CD4-positive, alpha-beta T cell (primary cell): ENCODE results near the gene RNF5. TPM values are rescaled to one million over a fixed set of nuclear protein-coding genes. Genes with fewer than 3 reads are reported as not detected.

Source experiments
- ATAC-seq: fragments of 200-7000 bp; cut with Tn5 transposase; one replicate; pipeline ENCODE4 v1.10.0; 2022; ENCODE audit warnings: mild to moderate bottlenecking; ENCODE audit not compliant: poor library complexity
- CTCF ChIA-PET: fragments of 350-600 bp; sonication (Branson Sonifier 250); formaldehyde crosslinking; loops from one replicate; lab custom pipeline; 2021; ENCODE audit warnings: antibody characterized with exemption, inconsistent platforms; lab: Charles Lee
- POLR2A ChIA-PET: fragments of 350-600 bp; sonication (Branson Sonifier 250); formaldehyde crosslinking; loops from one replicate; lab custom pipeline; 2021; ENCODE audit warnings: antibody characterized with exemption, inconsistent platforms; lab: Charles Lee
- DNase-seq, 14 experiments: peaks; one replicate each; pipeline ENCODE4 v3.0.0-alpha.2; 2013 to 2020; ENCODE audit warnings: mixed read lengths in 2 of 14
- H3K27ac ChIP-seq, 2 donors: one replicate each; pipeline versions ENCODE4 v1.5.1 to v1.7.0; 2013; ENCODE audit warnings: low read length in 2 of 2, low read depth in 1 of 2, mild to moderate bottlenecking in 1 of 2
- H3K27me3 ChIP-seq, 2 experiments: 1 replicate in 1 of 2; 2 replicates in 1 of 2; pipeline versions ENCODE4 v1.6.1 to v1.7.0; 2013; ENCODE audit warnings: low read length in 2 of 2, control low read depth in 1 of 2, mild to moderate bottlenecking in 1 of 2, moderate library complexity in 1 of 2; ENCODE audit not compliant: insufficient read depth in 2 of 2, control insufficient read depth in 1 of 2
- H3K36me3 ChIP-seq: one replicate; pipeline ENCODE4 v1.6.1; 2013; ENCODE audit warnings: low read length, control low read depth; ENCODE audit not compliant: insufficient read depth
- H3K4me1 ChIP-seq: one replicate; pipeline ENCODE4 v1.6.1; 2013; ENCODE audit warnings: low read length, control low read depth; ENCODE audit not compliant: insufficient read depth
- H3K4me3 ChIP-seq: one replicate; pipeline ENCODE4 v1.5.1; 2013; ENCODE audit warnings: mild to moderate bottlenecking, low read length, moderate library complexity
- H3K9me3 ChIP-seq, 2 experiments: 1 replicate in 1 of 2; 2 replicates in 1 of 2; pipeline versions ENCODE4 v1.6.1 to v1.7.0; 2013; ENCODE audit warnings: low read length in 2 of 2, mild to moderate bottlenecking in 2 of 2, control low read depth in 1 of 2, moderate library complexity in 1 of 2; ENCODE audit not compliant: control insufficient read depth in 1 of 2, insufficient read depth in 1 of 2
- H3K27ac Mint-ChIP-seq: one replicate; pipeline ENCODE4 v1.8.0; 2020; ENCODE audit warnings: mixed read lengths
- H3K27me3 Mint-ChIP-seq: one replicate; pipeline ENCODE4 v1.8.0; 2021; ENCODE audit warnings: mixed read lengths
- H3K36me3 Mint-ChIP-seq: one replicate; pipeline ENCODE4 v1.8.0; 2021; ENCODE audit warnings: low read depth, mixed read lengths
- H3K4me1 Mint-ChIP-seq: one replicate; pipeline ENCODE4 v1.8.0; 2021; ENCODE audit warnings: low read depth, mixed read lengths
- H3K4me3 Mint-ChIP-seq: one replicate; pipeline ENCODE4 v1.8.0; 2020; ENCODE audit warnings: mild to moderate bottlenecking, mixed read lengths
- H3K9me3 Mint-ChIP-seq: one replicate; pipeline ENCODE4 v1.8.0; 2020; ENCODE audit warnings: mixed read lengths
- intact Hi-C, 2 experiments: fragments of 100-400 bp; cut with DNase I in 1 of 2; cut with micrococcal nuclease in 1 of 2; formaldehyde crosslinking; loops; one replicate each; pipeline versions ENCODE4 v1.15.1 to v1.9.0; 2023 to 2025; cut with DNase I, micrococcal nuclease
- total RNA-seq, 174 experiments: library from RNA in 2 of 174; stranded (reverse) in 2 of 174; gene quantifications; one replicate each; pipeline ENCODE4 v1.2.3 and lab custom pipeline; 2021 to 2026
- TF ChIP-seq, protein P1 (sequence below): fragments of 200-600 bp; IDR thresholded peaks from one replicate; pipeline ENCODE4 v1.8.0; 2022; ENCODE audit warnings: antibody characterized with exemption, mild to moderate bottlenecking

The RNF5 gene
- total RNA-seq, 2 experiments from 2014 or later = 9.6 to 9.9 TPM

DNA sequence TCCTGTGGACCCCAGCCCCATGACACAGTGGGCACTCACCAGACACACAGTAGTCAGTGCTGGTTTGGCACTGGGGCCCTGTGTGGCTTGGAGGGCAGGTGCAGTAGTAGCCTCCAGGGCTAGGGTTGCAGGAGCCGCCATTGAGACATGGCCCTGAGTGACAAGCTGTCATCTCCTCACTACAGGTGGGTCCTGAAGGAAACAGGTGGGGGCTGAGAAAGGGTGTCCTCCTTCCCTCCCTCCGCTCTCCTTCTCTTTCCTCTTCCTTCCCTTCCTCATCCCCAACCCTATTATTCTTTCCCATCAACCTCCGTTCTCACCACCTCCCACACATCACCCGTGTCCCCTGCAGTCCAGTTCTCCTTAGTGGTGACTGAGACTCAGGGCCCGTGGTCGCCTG lies 35.4 kb downstream of the RNF5 start:
- DNase-seq (no peak), ATAC-seq (no peak)
- Mint-ChIP-seq H3K36me3 (no peaks in the 10 kb centered on the region), H3K27ac (no peak overlapping the region), H3K27me3 (no peaks in the 10 kb centered on the region), H3K4me1 (no peaks in the 10 kb centered on the region), H3K9me3 (no peaks in the 10 kb centered on the region), H3K4me3 (no peak overlapping the region)
- no peaks in the 10 kb centered on the region for H3K36me3 ChIP-seq
- H3K9me3 ChIP-seq = no peaks in the 10 kb centered on the region
- H3K4me1 ChIP-seq = no peaks in the 10 kb centered on the region
- TF ChIP-seq, protein P1, sequence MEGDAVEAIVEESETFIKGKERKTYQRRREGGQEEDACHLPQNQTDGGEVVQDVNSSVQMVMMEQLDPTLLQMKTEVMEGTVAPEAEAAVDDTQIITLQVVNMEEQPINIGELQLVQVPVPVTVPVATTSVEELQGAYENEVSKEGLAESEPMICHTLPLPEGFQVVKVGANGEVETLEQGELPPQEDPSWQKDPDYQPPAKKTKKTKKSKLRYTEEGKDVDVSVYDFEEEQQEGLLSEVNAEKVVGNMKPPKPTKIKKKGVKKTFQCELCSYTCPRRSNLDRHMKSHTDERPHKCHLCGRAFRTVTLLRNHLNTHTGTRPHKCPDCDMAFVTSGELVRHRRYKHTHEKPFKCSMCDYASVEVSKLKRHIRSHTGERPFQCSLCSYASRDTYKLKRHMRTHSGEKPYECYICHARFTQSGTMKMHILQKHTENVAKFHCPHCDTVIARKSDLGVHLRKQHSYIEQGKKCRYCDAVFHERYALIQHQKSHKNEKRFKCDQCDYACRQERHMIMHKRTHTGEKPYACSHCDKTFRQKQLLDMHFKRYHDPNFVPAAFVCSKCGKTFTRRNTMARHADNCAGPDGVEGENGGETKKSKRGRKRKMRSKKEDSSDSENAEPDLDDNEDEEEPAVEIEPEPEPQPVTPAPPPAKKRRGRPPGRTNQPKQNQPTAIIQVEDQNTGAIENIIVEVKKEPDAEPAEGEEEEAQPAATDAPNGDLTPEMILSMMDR = no peak
- CTCF ChIA-PET = no interaction called here
- POLR2A ChIA-PET = no interaction called here
- no peak overlapping the region for H3K27ac ChIP-seq
- H3K27me3 ChIP-seq = no peaks in the 10 kb centered on the region
- intact Hi-C loops = no loop called here
- no peak overlapping the region for H3K4me3 ChIP-seq

DNA sequence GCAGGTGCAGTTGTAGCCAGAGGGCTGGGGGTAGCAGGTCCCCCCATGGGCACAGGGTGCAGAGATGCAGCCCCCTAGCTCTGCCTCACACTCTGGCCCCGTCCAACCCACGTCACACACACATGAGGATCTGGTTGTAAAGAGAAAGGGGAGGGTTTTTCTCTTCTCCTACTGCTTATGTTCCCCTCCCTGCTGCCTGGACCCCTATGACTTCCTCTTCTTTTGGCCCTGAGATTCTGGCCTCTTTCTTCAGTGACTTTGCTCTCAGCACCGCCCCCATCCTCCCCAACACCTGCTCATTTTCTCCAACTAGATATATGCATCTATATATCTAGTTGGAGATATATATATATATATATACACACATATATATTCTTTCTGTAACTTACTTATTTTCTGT lies 35.9 kb downstream of the RNF5 start:
- Histone ChIP-seq H3K27ac (no peak overlapping the region), H3K27me3 (peaks cover 0 to 3% of the 10 kb centered on the region in 2 experiments), H3K4me1 (no peaks in the 10 kb centered on the region), H3K36me3 (no peaks in the 10 kb centered on the region), H3K4me3 (no peak overlapping the region), H3K9me3 (no peaks in the 10 kb centered on the region)
- ChIA-PET POLR2A (no interaction called here), CTCF (interaction anchor here (0.6 kb wide), 1 partner anchor 82 kb away, joined by 3 read pairs; no protein-coding TSS in a partner anchor)
- ATAC-seq (no peak), DNase-seq (no peak)
- Mint-ChIP-seq H3K27ac (no peak overlapping the region), H3K4me3 (no peak overlapping the region), H3K9me3 (no peaks in the 10 kb centered on the region), H3K4me1 (no peaks in the 10 kb centered on the region), H3K36me3 (no peaks in the 10 kb centered on the region), H3K27me3 (no peaks in the 10 kb centered on the region)
- intact Hi-C loops = no loop called here
- TF ChIP-seq, protein P1 = no peak

DNA sequence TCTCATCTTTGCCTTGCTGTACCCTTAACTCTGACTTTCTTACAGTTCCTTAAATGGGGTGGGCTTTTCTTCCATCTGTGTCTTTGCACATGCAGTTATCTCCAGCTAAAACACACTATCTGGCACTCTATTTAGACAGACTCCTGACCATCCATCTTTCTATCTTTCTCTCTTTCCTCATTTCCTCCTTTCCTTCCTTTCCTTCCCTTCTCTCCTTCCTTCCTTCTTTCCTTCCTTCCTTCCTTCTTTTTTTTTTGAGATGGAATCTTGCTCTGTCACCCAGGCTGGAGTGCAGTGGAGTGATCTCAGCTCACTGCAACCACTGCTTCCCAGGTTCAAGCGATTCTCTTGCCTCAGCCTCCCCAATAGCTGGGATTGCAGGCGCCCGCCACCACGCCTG lies 37.4 kb downstream of the RNF5 start:
- Mint-ChIP-seq H3K27ac (no peak overlapping the region), H3K4me3 (no peak overlapping the region), H3K36me3 (no peaks in the 10 kb centered on the region), H3K27me3 (no peaks in the 10 kb centered on the region), H3K9me3 (no peaks in the 10 kb centered on the region), H3K4me1 (no peaks in the 10 kb centered on the region)
- ATAC-seq (no peak), DNase-seq (no peak)
- Histone ChIP-seq H3K27me3 (peaks cover 0 to 3% of the 10 kb centered on the region in 2 experiments), H3K4me3 (no peak overlapping the region), H3K9me3 (no peaks in the 10 kb centered on the region), H3K36me3 (no peaks in the 10 kb centered on the region), H3K4me1 (no peaks in the 10 kb centered on the region), H3K27ac (no peak overlapping the region)
- CTCF ChIA-PET = no interaction called here
- POLR2A ChIA-PET = no interaction called here
- intact Hi-C loops = no loop called here
- TF ChIP-seq, protein P1 = no peak
